ENCODE results near the gene STMN1. TPM values are rescaled to one million over a fixed set of nuclear protein-coding genes. Genes with fewer than 3 reads are reported as not detected.
"Not testable (repeated sequence)": the region's sequence is repeated elsewhere in the genome, so short reads cannot be mapped to it uniquely, and the experiment has no call there.

STMN1 gene
- total RNA-seq, 1 experiment from 2014 or later, result 207 TPM

DNA sequence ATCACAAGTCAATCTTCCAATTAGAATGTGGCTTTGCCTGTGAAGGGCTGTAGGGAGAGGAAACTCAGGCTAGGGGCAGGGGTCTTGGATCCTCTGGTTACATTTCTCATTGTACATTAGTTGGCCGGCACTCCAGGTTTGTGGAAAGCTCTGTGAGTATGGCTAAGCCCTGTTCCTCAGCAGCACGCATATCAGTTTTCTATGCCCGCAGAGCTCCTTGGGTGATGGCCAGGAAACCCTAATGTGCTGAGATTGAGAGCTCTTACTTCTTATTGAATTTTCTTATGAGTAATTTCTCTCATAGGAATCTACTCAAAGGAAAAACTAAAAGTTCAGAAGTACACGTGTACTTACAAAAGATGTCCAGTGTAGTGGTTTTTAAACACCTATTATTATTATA is 30.7 kb upstream of the STMN1 start:
- no peaks in the 10 kb centered on the region for H3K9me3 ChIP-seq
- no peaks in the 10 kb centered on the region for H3K4me1 ChIP-seq
- H3K4me1 Mint-ChIP-seq (ENCODE audit: low read depth, unreplicated experiment), result peaks cover 7% of the 10 kb centered on the region
- no peak overlapping the region for H3K27ac Mint-ChIP-seq (ENCODE audit: unreplicated experiment)
- H3K4me3 Mint-ChIP-seq (ENCODE audit: unreplicated experiment), result no peak overlapping the region
- ChIA-PET POLR2A (no interaction called here), CTCF (no interaction called here)
- no peaks in the 10 kb centered on the region for H3K36me3 ChIP-seq (ENCODE audit: control insufficient read depth, insufficient read depth, low read length)
- H3K27me3 ChIP-seq (replicated peaks; ENCODE audit: control insufficient read depth, insufficient read depth, low read length), result no peaks in the 10 kb centered on the region
- TF ChIP-seq, protein P1, sequence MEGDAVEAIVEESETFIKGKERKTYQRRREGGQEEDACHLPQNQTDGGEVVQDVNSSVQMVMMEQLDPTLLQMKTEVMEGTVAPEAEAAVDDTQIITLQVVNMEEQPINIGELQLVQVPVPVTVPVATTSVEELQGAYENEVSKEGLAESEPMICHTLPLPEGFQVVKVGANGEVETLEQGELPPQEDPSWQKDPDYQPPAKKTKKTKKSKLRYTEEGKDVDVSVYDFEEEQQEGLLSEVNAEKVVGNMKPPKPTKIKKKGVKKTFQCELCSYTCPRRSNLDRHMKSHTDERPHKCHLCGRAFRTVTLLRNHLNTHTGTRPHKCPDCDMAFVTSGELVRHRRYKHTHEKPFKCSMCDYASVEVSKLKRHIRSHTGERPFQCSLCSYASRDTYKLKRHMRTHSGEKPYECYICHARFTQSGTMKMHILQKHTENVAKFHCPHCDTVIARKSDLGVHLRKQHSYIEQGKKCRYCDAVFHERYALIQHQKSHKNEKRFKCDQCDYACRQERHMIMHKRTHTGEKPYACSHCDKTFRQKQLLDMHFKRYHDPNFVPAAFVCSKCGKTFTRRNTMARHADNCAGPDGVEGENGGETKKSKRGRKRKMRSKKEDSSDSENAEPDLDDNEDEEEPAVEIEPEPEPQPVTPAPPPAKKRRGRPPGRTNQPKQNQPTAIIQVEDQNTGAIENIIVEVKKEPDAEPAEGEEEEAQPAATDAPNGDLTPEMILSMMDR (IDR thresholded peaks at IDR 0.05; ENCODE audit: insufficient read depth in 1 of 2, low read depth in 1 of 2, low read length in 1 of 2, severe bottlenecking in 1 of 2, unreplicated experiment in 1 of 2), result no peak
- intact Hi-C loops (cut with micrococcal nuclease; ENCODE audit: unreplicated experiment), result no loop called here
- no peaks in the 10 kb centered on the region for H3K27me3 Mint-ChIP-seq (ENCODE audit: insufficient read depth, unreplicated experiment)
- H3K4me3 ChIP-seq (ENCODE audit: low read depth, low read length), result no peak overlapping the region
- no peak for DNase-seq
- BruUV-seq (replicated peaks), result no TSS peak
- H3K9me3 Mint-ChIP-seq (ENCODE audit: unreplicated experiment), result peaks cover under 1% of the 10 kb centered on the region
- H3K36me3 Mint-ChIP-seq (ENCODE audit: insufficient read depth, unreplicated experiment), result no peaks in the 10 kb centered on the region

DNA sequence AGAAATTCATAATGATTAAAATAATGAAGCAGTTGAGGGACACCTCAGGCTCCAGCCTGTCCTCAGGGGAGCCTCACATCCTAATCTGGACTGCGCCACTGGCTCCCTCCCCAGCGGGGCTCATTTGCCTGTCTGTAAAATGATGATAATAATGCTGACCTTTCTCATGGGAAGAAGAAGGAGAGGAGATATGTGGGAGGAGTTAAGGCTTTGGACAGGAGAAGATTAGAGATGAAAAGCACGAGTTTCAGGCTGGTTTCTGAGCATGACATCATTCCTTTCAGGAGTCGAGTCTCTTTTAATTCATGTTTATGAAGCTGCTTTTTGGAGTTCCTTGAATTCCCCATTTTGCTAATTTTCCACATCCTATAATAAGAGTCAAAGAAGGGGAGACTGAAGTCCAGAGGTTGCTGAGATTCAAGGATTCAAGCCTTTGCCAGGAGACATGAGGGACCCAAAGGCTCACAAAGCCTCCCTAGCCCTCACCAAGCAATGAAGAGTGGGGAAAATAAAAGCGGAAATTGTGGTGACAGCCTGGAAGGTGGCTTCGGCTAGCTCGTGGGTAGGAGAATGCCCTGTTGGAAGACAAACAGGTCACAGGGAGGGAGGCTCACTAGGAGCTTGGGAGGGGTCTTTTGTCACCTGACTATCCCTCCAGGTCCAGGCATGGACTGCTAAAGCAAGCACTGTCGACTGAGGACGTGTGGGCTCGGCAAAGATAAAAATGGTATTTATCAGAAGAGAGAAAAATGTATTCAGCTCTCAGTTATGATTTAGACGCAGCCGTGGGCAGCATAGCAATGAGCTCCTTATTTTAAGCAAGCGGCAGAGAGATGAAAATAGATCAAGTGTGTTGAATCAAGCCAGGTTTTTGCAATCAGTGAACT is 27.5 kb upstream of the STMN1 start:
- Mint-ChIP-seq H3K4me3 (ENCODE audit: unreplicated experiment) (no peak overlapping the region), H3K27ac (ENCODE audit: unreplicated experiment) (no peak overlapping the region), H3K27me3 (ENCODE audit: insufficient read depth, unreplicated experiment) (no peaks in the 10 kb centered on the region), H3K4me1 (ENCODE audit: low read depth, unreplicated experiment) (peaks cover 7% of the 10 kb centered on the region), H3K36me3 (ENCODE audit: insufficient read depth, unreplicated experiment) (no peaks in the 10 kb centered on the region), H3K9me3 (ENCODE audit: unreplicated experiment) (no peaks in the 10 kb centered on the region)
- no peaks in the 10 kb centered on the region for H3K36me3 ChIP-seq (ENCODE audit: control insufficient read depth, insufficient read depth, low read length)
- TF ChIP-seq, protein P1 (IDR thresholded peaks at IDR 0.05; ENCODE audit: insufficient read depth in 1 of 2, low read depth in 1 of 2, low read length in 1 of 2, severe bottlenecking in 1 of 2, unreplicated experiment in 1 of 2), result no peak
- BruUV-seq (replicated peaks), result no TSS peak
- H3K9me3 ChIP-seq, result no peaks in the 10 kb centered on the region
- no peaks in the 10 kb centered on the region for H3K27me3 ChIP-seq (replicated peaks; ENCODE audit: control insufficient read depth, insufficient read depth, low read length)
- no peak overlapping the region for H3K4me3 ChIP-seq (ENCODE audit: low read depth, low read length)
- ChIA-PET CTCF (interaction anchor here (0.7 kb wide), 1 partner anchor 14 kb away, joined by 3 read pairs; no protein-coding TSS in a partner anchor), POLR2A (interaction anchor here (0.6 to 1.0 kb wide), 3 partner anchors 11 to 178 kb away, joined by 3 to 5 read pairs (median 4); partner anchors contain the start of genes PAFAH2 and PDIK1L)
- DNase-seq, result no peak
- intact Hi-C loops (cut with micrococcal nuclease; ENCODE audit: unreplicated experiment), result no loop called here
- H3K4me1 ChIP-seq, result no peaks in the 10 kb centered on the region

DNA sequence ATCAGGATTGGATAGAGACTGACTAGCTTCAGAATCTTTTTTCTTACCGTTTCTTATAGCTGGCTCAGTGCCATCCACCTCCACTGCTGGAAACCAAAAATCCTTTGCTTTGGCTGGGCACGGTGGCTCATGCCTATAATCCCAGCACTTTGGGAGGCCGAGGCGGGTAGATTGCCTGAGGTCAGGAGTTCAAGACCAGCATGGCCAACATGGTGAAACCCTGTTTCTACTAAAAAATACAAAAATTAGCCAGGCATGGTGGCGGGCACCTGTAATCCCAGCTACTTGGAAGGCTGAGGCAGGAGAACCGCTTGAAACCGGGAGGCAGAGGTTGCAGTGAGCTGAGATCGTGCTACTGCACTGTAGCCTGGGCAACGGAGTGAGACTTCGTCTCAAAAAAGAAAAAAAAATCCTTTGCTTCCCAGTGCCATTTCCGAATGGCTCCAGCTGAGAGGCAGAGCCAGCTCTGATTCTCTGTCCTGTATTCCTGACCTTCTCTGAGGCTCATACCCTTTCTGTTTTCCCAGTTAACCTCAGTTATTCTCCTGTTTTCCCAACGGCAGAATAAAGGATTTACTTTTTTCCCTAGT is 26.7 kb upstream of the STMN1 start:
- H3K9me3 ChIP-seq; intact Hi-C loops (cut with micrococcal nuclease; ENCODE audit: unreplicated experiment); CTCF ChIA-PET; H3K4me3 ChIP-seq (ENCODE audit: low read depth, low read length); H3K9me3 Mint-ChIP-seq (ENCODE audit: unreplicated experiment); H3K27ac Mint-ChIP-seq (ENCODE audit: unreplicated experiment); H3K4me1 ChIP-seq; H3K36me3 Mint-ChIP-seq (ENCODE audit: insufficient read depth, unreplicated experiment); H3K36me3 ChIP-seq (ENCODE audit: control insufficient read depth, insufficient read depth, low read length); H3K27me3 Mint-ChIP-seq (ENCODE audit: insufficient read depth, unreplicated experiment); H3K4me3 Mint-ChIP-seq (ENCODE audit: unreplicated experiment); H3K4me1 Mint-ChIP-seq (ENCODE audit: low read depth, unreplicated experiment); BruUV-seq (replicated peaks); DNase-seq; H3K27me3 ChIP-seq (replicated peaks; ENCODE audit: control insufficient read depth, insufficient read depth, low read length): not testable (repeated sequence)
- POLR2A ChIA-PET, result interaction anchor here (0.6 to 1.0 kb wide), 2 partner anchors 10 to 179 kb away, joined by 3 to 4 read pairs; partner anchors contain the start of gene PDIK1L

Data from Caco-2 (cell line).